SKM-1 treated with dmso at 0.1 percent for 144 hours (cell line): ENCODE results near the gene HMG20B.
"Not testable (repeated sequence)": the region's sequence is repeated elsewhere in the genome, so short reads cannot be mapped to it uniquely, and the experiment has no call there.

Experiments used
- DNase-seq: peaks from one replicate; lab custom pipeline; 2025; ENCODE audit not compliant: unreplicated experiment; lab: John Stamatoyannopoulos, UW

Gene HMG20B

DNA sequence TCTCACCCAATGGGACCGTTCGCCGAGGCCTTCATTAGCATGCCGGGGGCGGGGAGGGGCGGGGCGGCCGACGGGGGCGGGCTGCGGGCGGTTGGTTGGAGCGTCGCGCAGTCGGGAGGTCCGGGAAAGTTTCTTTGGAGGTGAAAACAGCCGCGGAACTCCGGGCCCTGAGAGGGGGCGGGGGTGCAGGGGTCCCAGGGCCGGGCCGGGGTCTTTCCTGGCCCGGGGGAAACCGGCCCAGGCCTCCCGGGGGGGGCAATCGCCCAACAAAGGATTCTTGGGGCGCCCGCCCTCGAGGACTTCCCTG lies at the start of gene HMG20B:
HMG20B (plus strand) TSS at position 90 of the 307 bp plus-strand sequence. CDS start 366 bp downstream, outside the sequence.
- no peak for DNase-seq

DNA sequence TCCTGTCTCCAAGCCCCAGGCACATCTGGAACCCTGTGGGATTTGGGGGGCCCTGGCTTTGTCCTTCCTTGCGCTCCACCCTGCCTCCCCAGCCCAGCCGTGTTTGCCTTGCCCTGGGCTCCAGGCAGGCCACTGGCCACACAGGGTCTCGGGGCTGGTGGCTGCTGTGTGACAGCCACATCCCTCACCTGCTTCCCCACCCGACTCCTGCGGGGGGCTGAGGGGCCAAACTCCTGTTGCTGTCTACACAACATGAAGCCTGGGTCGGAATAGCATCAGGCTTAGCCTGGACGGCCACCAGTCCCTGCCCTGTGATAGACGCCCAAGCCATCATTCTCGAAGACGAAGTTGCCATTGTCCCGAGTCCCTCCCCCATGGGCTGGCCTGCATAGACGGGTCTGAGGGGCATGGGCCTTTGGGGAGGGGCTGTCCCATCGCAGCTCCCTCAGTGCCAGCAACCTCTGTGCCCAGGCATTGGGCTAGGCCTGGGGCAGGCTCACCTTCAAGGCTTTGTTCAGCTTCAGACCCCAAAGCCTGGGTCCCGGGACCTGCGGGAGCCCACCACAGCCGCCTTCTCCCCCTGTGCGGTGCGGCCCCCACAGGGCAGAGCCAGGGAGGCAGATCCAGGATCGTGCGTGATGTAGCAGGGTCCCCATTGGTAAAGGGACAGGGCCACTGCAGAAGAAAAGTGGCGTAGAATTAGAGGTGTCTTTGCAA lies 49.2 kb upstream of the HMG20B start:
- DNase-seq = no peak

DNA sequence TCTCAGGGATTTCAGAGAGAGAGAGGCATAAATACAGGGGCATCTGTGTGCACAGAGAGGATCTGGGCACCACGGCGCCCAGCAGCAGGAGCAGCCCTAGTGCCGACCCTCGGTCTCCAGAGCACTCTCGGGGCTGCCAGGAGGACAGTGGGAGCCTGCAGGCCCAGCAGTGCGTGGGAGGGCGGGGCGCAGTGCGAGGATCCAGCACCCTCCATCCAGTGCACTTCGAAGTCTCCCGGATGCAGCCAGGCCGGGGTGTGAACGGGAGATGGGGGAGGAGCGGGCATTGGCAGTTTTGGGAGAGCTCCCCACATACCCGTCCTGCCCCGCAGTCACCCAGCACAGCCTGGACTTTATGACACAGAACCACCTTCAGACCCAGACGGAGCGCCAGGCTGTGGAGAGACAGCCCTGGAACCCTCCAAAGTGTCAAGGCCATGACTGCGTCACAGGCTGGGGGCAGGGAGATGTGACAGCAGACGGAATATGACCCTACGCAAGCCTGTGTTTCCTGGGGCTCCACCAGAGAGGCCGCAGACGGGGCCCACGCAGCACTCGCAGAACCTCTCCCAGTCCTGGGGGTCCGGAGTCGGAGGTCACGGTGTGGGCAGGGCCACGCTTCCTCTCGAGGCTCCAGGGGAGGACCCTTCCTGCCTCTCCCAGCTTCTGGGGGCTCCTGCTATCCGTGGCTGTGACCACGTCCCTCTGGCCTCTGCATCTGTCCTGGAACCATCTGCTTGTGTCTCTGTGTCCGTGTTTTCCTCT lies 48.5 kb upstream of the HMG20B start:
- DNase-seq = no peak

DNA sequence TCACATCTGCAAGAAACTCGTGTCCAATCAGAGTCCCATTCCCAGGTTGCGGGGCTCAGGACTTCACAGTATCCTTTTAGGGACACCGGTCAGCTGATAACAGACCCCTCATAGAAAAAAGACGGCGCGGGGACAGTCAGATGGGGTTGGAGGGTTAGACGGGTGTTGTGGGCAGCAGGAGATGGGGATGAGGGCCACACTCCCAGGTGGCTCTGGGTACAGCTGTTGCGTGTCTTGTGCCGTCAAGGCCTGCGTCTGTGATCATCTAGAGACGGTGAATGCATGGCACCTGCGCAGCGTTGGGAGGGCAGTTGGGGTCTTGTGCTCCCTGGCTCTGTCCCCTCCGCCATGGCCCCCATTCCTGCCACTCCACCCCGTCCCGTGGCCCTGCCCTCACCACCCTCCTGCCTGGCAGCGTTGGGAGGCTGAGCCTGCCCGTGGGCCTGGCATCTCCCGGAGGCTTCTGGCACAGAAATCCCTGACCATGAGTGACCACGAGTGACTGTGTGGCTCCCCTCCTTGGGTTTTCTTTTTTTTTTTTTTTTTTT lies 47.8 kb upstream of the HMG20B start:
- DNase-seq = no peak

DNA sequence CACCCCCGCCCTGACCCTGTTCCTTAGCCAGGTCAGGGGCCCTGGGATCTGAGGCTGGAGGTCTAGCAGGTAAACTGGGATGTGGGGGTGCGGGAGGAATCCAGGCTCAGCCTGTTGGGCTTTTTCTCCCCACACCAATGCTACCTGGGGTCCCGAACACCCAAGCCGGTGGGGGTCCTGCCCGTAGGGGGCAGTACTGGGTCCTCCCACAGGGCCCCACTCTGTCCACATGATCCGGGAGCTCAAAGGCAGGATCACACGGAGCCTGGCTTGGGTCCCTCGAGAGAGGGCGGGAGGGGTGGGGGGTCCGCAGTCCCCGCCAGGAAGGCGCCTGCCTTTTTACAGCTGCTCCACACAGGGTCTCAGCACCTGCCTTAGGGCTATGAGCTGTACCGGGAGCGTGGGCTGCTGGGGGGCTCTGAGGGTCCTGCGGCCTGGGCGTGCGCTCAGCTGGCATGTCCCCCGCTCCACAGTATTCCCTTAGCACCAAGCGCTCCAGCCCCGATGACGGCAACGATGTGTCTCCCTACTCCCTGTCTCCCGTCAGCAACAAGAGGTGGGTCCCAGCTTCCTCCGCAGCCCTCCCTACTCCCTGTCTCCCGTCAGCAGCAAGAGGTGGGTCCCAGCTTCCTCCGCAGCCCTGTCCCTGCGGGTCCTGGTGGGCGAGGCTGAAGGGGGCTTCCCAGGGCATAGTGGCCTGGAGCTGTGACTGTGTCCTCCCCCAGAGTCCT lies 46.1 kb upstream of the HMG20B start:
- no peak for DNase-seq

DNA sequence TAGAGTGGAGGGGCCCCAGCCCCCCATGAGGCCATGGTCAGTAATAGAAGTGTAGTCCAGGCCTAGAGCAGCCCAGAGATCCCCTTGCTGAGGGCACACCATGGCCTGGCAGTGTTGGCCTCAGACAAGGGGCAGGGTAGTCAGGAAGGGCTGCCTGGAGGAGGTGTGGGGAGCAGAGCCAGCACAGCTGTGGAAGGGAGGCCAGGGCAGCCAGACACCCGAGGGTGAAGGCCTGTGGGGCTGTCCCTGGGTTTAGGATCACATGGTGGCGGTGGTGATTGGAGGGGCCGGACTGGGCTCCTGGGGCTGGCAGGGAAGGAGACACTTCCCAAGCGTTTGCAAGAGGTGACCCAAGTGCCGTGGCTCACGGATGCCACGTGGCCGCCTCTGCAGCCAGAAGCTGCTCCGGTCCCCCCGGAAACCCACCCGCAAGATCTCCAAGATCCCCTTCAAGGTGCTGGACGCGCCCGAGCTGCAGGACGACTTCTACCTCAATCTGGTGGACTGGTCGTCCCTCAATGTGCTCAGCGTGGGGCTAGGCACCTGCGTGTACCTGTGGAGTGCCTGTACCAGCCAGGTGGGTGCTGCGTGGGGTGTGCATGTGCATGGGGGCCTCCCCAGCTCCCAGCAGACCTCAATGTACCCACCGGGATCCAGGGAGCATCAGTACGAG lies 45.4 kb upstream of the HMG20B start:
- no peak for DNase-seq

DNA sequence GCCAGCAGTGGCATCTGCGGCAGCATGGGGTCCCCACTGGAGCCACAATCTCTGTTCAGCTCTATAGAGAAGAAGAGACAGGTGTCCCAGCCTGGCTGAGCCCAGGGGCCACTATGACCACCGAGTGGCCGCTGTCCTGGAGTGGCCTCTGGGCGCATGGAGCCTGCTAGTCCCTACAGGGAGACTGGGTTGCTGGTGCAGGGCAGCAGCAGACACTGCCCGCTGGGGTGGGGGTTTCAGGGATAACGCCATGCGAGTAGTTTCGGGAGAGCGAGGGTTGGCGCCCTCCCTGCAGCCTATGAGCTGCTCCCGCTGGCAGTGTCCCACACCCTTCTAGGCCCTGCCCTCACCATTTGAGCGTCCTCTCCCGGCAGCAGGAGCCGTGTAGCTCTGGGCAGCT lies 44.7 kb upstream of the HMG20B start:
- DNase-seq = no peak

DNA sequence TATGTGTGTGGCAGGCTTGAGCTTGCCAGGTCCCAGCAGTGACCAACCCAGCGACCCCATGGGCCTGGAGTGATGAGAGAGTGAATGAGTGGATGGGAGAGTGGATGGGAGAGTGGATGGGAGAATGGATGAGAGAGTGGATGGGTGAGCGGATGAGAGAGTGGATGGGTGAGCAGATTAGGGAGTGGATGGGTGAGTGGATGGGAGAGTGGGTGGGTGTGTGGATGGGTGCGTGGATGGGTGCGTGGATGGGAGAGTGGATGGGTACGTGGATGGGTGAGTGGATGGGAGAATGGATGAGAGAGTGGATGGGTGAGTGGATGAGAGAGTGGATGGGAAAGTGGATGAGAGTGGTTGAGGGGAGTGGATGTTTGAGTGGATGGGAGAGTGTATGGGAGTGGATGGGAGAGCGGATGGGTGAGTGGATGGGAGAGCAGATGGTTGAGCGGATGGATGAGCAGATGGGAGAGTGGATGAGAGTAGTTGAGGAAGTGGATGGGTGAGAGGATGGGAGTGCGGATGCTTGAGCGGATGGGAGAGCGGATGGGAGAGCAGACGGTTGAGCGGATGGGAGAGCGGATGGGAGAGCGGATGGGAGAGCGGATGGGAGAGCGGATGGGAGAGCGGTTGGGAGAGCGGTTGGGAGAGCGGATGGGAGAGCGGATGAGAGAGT lies 44.1 kb upstream of the HMG20B start:
- no peak for DNase-seq

DNA sequence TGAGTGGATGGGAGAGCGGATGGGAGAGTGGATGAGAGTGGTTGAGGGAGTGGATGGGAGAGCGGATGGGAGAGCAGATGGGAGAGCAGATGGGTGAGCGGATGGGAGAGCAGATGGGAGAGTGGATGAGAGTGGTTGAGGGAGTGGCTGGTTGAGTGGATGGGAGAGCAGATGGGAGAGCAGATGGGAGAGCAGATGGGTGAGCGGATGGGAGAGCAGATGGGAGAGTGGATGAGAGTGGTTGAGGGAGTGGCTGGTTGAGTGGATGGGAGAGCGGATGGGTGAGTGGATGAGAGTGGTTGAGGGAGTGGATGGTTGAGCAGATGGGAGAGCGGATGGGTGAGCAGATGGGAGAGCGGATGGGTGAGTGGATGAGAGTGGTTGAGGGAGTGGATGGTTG lies 43.4 kb upstream of the HMG20B start:
- not testable (repeated sequence) for DNase-seq

DNA sequence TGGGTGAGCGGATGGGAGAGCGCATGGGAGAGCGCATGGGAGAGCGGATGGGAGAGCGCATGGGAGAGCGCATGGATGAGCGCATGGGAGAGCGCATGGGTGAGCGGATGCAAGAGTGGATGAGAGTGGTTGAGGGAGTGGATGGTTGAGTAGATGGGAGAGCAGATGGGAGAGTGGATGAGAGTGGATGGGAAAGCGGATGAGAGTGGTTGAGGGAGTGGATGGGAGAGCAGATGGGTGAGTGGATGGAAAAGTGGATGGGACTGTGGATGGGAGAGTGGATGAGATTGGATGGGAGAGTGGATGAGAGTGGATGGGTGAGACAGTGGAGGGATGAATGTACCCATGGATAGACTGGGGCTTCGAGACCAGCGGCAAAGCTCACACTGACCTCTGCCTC lies 42.4 kb upstream of the HMG20B start:
- DNase-seq = no peak

DNA sequence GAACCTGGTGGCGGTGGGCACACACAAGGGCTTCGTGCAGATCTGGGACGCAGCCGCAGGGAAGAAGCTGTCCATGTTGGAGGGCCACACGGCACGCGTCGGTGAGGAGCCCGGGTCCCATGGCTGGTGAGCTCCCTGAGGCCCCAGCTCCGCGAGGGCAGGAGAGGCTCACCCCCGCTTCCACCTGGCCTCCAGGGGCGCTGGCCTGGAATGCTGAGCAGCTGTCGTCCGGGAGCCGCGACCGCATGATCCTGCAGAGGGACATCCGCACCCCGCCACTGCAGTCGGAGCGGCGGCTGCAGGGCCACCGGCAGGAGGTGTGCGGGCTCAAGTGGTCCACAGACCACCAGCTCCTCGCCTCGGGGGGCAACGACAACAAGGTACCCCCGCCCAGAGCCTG lies 41.0 kb upstream of the HMG20B start:
- DNase-seq = no peak

DNA sequence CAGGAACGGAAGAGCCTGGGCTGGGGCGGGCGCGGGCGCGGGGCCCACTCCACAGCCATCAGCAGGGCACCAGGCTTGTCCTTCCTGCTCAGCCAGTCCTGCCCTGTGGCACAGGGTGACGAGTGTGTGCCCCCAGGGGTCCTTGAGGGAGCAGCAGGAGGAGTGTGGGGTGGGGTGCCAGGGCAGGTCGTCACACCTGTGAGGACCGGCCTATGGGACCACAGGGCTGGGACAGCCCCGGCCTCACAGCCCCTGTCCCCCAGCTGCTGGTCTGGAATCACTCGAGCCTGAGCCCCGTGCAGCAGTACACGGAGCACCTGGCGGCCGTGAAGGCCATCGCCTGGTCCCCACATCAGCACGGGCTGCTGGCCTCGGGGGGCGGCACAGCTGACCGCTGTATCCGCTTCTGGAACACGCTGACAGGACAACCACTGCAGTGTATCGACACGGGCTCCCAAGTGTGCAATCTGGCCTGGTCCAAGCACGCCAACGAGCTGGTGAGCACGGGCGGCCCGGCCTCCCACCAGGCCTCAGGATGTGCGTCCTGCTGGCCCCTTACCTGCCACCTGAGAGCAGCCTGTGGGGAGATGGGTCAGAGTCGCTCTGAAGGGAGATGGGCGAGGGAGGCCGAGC lies 40.5 kb upstream of the HMG20B start:
- DNase-seq = no peak

DNA sequence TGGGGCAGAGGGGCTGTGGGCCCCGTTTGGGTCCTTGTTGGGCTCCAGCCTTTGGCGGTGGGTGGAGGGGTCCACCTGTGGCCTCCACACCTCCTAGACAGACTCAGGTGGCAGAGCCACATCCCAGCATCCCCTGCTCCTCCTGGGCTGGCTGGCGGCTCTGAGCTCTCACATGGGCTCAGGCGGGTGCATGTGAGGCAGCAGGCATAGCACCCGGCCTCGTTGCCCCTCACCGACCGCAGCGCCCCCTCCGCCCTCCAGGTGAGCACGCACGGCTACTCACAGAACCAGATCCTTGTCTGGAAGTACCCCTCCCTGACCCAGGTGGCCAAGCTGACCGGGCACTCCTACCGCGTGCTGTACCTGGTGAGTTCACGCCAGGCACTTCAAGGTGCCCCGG lies 39.7 kb upstream of the HMG20B start:
- no peak for DNase-seq

DNA sequence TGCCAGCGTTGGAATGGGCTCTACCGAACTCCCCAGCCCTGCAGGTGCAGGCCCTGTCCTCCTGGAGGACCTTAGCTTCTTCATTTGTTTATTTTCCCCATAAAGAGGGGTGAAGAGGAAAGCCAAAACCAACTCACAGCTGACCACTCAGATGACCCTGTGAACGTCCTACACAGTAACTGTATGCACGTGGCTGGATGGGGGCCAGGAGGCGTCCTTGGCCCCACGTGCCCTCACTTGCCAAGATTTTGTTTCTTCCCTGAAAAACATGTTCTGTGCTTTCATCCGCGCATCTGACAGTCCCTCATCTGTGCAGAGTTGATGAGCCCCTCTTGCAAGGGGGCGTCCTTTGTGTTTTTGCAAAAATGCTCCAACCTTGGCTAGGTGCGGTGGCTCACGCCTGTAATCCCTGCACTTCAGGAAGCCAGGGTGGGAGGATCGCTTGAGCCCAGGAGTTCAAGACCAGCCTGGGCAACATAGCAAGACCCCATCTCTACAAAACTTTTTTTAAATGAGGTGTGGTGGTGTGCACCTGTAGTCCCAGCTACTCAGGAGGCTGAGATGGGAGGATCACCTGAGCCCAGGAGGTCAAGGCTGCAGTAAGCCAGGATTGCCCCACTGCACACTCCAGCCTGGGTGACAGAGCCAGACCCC lies 39.1 kb upstream of the HMG20B start:
- DNase-seq = no peak

DNA sequence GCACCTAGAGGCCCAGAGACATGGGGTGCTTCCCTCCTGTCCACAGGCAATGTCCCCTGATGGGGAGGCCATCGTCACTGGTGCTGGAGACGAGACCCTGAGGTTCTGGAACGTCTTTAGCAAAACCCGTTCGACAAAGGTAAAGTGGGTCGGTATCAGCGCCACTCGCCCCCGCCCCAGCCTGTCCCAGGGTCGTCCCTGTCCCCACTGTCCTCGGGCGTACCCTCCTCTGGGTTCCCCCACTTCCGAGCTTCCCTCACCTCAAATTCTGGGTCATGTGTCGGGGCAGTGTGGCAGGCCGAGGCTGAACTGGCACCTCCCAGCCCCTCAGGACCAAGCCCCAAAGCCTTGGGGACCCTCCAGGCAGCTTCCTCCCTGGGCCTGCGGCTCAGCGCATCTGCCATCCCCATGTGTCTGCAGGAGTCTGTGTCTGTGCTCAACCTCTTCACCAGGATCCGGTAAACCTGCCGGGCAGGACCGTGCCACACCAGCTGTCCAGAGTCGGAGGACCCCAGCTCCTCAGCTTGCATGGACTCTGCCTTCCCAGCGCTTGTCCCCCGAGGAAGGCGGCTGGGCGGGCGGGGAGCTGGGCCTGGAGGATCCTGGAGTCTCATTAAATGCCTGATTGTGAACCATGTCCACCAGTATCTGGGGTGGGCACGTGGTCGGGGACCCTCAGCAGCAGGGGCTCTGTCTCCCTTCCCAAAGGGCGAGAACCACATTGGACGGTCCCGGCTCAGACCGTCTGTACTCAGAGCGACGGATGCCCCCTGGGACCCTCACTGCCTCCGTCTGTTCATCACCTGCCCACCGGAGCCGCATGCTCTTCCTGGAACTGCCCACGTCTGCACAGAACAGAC lies 38.1 kb upstream of the HMG20B start:
- no peak for DNase-seq

DNA sequence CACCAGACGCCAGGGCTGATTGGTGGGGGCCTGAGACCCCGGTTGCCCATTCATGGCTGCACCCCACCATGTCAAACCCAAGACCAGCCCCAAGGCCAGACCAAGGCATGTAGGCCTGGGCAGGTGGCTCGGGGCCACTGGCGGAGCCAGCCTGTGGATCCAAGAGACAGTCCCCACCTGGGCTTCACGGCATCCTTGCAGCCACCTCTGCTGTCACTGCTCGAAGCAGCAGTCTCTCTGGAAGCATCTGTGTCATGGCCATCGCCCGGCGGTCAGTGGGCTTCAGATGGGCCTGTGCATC lies 37.6 kb upstream of the HMG20B start:
- no peak for DNase-seq

DNA sequence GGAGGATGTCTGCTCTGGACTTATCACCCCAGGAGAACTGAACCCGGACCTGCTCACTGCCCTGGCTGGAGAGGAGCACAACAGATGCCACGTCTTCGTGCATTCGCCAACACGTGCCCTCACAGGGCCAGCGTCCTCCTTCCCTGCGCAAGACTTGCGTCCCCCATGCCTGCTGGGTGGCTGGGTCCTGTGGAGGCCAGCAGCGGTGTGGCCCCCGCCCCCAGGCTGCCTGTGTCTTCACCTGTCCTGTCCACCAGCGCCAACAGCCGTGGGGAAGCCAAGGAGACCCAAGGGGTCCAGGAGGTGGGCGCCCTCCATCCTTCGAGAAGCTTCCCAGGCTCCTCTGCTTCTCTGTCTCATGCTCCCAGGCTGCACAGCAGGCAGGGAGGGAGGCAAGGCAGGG lies 37.2 kb upstream of the HMG20B start:
- DNase-seq = no peak

DNA sequence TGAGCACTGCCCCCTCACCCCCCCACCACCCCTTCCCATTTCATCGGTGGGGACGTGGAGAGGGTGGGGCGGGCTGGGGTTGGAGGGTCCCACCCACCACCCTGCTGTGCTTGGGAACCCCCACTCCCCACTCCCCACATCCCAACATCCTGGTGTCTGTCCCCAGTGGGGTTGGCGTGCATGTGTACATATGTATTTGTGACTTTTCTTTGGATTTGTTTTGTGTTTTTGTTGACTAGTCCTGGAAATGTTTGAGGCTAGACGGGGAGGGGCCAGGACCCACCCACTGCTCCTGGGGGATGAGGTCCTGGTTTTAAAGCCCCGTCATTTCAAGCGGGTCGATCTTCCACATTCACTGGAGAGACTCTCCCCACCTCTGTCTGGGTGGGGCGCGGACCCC lies 36.8 kb upstream of the HMG20B start:
- DNase-seq = no peak
